GM21447 (cell line): ENCODE results near the gene TRAK1.

ENCODE experiments used
- ATAC-seq: cut with Tn5 transposase; IDR thresholded peaks from one replicate; pipeline ENCODE4 v1.9.1; 2021; ENCODE audit not compliant: unreplicated experiment

Gene TRAK1

DNA sequence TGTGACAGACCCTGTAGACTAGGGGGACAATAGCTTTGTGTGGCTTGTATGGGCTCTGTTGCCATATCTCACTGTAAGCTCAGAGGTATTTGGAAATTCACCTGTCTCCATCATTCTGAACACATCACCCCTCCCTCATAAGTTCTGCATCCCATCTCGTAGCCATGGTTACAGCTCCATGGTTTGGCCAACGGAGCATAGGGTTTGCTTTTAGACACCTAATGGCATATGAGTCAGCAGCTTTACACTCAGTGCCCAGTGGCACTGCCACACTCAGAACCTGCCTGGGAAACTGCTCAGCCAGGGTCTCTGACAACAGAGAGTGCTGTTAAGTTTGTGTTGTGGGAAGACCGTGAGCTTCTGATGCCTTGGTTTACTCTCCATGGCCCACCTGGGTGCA lies 107.6 kb downstream of the TRAK1 start:
- no peak for ATAC-seq

DNA sequence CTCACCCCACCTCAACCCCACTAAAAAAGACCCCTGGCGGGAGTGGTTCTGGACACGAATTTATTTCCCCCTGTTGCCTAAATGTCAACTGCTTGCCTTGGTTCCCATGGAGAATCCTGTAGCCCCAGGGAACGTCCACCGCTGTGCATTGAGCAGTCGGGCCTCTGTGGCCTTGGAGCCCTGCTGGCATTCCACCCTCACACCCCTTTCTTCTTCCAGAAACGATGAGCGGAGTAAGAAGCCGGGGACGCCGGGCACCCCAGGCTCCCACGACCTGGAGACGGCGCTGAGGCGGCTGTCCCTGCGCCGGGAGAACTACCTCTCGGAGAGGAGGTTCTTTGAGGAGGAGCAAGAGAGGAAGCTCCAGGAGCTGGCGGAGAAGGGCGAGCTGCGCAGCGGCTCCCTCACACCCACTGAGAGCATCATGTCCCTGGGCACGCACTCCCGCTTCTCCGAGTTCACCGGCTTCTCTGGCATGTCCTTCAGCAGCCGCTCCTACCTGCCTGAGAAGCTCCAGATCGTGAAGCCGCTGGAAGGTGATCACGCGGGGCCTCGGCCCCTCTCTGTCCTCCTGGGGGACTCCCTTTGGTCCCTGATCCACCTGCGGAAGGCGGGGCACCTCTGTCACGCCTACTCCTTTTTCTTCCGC lies 111.2 kb downstream of the TRAK1 start:
- no peak for ATAC-seq

DNA sequence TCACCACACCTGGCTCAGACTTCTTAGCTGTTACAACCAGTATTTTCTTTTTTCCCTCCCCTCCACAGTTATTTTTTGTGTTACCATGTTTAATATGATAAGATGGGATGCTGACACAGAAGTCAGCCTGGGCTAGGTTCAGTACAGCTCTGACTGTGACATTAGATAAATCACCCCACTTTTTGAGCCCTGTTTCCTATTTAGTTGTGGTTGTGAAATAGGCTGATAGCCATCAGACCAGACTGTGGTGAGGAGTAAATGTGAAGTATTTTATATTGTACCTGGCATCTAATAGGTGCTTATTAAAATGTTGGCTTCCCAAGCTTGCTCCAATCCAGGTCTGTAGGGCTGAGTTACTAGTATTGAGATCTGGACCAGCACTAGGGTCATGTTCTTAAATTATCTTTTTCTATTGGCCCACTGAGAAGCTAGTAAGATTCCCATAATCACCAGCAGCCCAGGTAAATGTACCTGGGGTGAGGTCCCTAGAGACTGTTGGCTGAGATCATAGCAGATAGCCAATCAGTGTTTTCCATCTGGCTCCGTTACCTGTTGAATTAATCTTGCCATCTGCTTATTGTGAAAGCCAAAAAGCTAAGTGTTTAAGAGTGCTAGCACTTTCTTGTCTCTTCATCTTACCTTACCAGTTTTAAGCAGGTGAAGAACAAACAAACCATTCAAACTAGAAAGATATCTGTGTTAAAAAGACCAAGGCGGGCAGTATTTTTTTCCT lies 113.9 kb downstream of the TRAK1 start:
- no peak for ATAC-seq

DNA sequence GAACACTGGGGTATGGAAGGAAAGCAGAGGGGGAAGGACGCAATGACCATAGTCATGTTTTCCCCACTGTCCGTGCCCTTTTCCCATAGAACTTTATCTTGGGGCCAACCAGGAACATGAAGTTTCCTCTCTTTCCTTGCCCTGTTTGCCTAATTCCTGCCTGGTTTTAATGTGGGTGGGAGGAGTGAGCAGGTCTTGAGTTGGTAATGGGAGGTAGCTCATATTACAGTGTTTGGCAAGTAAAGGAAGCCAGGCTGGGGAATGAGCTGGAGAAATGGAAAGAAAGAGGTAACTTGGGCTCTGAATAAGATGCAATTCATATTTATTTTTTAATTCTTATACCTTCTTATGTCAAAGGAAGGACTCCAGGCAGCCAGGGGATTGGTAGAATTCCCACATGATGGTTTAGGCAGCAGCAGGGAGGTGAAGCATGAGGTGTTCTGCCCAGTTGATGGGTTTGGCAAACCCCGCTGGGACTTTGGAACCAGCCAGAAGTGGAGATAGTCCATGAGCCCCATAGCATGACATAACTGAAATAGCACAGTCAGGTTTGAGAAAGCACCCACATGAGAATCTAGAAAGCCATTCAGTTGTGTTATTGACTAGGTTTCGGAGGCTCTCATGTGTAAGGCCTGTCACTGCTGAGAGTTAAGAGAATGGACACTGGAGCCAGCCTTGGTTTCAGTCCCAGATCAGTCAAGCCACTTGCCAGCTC lies 114.8 kb downstream of the TRAK1 start:
- ATAC-seq: peak; percentile 80

DNA sequence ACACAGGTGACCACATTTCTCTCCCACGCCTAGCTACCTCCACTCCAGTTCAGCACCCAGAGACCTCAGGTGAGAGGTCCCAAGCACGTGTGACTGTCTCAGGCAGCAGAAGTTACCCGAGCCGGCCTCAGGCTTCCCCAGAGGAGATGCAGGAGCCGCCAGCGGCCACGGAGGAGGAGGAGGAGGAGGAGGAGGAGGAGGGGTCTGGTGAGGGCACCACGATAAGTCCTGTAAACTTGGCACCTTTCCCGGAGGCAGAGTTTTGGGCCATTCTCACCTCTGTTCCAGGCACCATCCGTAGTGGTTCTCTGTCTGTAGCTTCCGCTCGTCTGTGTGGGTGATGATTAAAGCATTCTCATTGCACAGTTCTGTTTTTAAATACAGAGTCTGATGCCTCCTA lies 118.8 kb downstream of the TRAK1 start:
- ATAC-seq: no peak

DNA sequence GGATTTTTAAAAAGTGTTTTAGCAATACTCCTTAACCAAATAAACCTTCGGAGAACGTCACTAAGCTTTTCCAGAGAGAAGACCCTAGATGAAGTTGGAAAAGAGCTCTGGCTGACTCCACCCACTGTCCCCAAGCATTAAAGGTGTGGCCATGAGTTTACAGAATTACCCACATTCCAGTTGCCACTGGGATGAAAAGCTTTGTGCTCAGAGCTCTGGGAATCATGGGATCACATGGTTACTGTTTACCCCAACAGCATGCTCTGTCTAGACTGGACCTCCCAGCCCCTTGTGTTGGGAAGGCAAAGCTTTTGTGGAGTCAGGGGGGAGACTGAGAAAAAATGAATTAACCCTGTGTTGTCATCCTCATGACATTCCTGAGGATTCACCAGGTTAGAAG lies 119.6 kb downstream of the TRAK1 start:
- ATAC-seq: no peak

- peak; percentile 39 for ATAC-seq
These were observed 122.3 kb downstream of the TRAK1 start for GRCh38 chr3:42213417-42213816.

DNA sequence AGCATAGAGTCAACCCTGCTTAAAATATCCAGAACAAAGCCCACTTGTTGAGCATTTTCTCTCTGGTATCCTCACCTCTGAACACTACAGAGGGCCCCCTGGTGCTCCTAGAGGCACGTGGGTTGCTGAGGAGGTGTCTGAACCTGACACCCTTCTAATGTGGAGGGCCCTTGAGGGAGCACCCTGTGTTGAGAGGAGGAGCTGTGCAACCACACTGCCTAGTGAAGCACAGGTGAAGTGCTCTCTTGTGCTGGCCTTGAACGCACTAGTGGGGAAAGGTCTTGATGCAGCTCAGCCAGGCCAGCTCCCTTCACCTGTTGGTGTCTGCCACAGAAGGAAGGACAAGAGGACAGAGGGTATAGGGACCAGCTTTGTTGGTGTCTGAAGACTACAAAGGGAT lies 122.9 kb downstream of the TRAK1 start:
- no peak for ATAC-seq

DNA sequence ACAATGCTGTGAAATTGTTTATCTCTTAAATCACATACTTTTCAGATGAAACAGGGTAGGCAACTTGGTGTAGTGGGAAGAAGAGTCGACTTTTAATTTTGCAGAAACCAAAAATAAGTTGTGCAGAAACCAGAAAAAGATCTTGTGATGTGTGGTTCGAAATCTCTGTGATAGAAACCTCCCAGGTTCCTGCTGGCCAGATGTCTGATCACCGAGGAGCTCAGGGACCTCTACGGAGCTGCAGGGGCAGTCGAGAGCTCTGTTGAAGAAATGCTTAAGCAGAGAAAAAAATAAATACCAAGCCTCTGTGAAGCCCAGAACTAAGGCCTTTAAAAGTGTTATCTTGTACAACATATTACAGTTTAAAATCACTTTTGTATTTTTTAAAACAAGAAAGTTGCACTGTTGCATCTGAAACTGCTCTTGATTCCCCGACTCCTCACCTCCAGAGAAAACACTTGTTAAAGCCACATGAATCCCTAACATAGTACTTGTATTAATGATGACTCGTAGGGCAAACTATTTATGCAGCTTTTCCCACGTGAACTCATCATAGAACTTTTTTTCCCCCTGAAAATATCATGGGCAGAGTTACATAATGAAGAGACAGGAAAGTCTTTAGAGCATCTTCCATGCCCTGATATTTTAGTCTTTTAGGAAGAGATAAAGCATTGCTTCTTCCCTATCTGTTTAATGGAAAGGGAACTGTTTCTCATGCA lies 123.6 kb downstream of the TRAK1 start:
- peak; percentile 58 for ATAC-seq

DNA sequence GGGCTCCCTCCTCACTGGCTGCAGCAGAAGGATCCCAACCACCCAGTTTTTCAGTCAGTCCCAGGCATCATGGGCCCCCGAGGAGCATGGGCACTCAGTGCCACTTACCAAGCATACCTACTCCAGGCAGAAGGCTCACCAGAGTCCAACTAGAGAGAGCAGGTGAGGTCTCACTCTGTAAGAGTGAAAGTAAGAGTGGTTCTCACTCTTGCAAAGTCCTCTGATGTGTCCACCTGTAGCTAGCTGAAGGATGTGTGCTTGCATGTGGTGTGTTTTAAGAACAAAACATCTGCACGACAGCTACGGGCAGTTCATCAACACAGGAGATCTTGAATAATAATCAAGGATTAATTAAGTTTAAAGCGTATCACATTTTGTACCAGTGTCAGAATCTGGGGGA lies 125.1 kb downstream of the TRAK1 start:
- ATAC-seq: peak; percentile 65

GRCh38 chr3:42216931-42217333 lies 125.8 kb downstream of the TRAK1 start:
- no peak for ATAC-seq

GRCh38 chr3:42220436-42221121 lies 129.4 kb downstream of the TRAK1 start:
- ATAC-seq: no peak

DNA sequence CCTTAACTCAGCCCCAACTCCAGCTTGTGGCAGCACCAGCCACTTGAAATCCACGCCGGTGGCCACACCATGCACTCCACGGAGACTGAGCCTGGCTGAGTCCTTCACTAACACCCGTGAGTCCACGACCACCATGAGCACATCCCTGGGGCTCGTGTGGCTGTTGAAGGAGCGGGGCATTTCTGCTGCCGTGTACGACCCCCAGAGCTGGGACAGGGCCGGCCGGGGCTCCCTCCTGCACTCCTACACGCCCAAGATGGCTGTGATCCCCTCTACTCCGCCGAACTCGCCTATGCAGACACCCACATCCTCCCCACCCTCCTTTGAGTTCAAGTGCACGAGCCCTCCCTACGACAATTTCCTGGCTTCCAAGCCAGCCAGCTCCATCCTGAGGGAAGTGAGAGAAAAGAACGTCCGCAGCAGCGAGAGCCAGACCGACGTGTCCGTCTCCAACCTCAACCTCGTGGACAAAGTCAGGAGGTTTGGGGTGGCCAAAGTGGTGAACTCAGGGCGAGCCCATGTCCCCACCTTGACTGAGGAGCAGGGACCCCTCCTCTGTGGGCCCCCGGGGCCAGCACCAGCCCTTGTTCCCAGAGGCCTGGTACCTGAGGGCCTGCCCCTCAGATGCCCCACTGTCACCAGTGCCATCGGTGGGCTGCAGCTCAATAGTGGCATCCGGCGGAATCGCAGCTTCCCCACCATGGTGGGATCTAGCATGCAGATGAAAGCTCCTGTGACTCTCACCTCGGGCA lies 132.0 kb downstream of the TRAK1 start:
- no peak for ATAC-seq

DNA sequence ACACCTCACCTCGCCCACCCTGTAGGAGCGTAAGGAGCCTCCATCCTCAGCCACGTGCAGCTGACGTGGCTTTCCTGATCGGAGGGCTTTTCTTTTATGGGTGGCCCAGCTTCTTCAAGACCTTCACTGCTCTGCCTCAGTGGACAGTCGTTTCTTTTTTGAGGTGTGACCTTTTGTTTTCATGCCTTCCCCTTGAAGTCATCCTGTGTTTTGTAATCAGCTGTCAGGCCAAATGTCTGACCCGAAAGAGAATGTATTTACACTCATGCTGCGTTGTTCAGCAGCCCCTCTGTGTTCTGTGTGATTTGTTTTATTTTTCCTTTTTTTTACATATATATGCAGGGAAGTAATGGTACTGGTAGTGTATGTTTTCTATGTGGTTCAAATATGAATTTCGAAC lies 133.0 kb downstream of the TRAK1 start:
- ATAC-seq: no peak

DNA sequence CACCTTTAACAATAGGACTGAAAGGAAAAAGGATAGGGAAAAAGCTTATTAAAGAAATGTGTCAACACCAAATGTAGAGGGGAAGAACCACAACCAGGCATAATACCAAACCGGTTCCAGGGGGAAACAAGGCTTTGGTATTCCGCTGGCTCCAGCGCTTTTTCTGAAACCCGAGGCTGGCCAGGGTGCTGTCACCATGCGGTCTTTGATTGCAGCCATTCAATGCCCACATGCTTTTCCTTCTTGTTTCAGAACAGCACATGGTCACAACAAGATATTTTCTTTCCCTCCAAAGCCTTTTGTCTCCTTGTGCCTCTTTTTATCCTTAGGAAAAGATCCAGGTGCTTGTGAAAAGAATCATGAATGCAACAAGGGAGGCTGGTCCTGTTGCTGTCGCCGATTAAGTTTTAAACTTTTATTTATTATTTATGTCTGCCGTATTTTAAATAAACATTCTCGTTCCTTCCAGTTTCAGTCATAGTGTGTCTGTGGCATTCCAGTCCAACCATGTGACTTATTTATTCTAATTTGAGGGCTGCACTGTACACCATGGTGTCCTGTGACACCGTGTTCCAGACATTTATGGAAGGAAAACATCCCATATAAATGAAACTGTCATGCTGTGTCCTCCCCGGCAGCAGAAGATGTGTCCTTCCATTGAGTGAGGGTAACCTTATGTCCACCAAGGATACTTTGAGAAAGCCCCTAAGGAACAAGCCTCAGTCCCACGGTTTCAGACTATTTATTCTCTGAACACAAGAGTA lies 133.7 kb downstream of the TRAK1 start:
- no peak for ATAC-seq

DNA sequence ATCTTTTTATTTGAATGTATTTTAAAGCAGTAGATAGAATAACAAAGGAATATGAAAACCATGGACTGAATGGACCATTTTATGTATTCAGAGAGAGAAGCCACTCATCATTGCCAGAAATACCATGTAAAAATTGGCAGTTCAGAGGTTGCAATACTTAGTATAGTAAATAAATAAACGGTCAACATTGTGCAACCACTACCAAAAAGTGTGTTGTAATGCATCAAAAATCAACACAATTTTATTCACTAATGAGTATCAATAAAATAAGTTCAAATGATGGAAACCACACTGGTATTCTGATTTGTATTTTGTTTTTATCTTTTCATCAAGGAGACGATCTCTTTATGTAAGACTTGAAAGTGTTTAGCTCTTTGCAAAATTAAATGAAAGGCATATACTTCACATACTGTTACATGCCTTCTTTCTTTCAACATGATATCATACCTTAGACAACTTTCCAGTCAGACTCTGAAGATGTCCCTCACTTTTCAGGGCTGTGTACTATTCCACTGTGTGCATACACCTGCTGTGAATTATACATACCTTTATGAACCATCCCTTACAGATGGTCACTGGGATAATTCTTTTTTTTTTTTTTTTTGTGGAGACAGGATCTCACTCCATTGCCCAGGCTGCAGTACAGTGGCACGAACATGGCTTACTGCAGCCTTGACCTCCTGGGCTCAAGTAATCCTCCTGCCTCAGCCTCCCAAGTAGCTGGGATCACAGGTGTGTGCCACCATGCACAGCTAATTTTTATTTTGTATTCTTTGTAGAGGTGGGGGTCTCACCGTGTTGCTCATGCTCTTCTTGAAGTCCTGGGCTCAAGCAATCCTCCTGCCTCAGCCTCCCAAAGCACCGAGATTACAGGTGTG lies 134.6 kb downstream of the TRAK1 start:
- ATAC-seq: no peak

GRCh38 chr3:42226470-42227425 lies 135.6 kb downstream of the TRAK1 start:
- no peak for ATAC-seq
